HepG2 (cell line): ENCODE data around the gene GPR27. TPM values are rescaled to one million over a fixed set of nuclear protein-coding genes. Genes with fewer than 3 reads are reported as not detected.

Experiments used
- EHMT2 ChIP-seq: fragments of 200-600 bp; sonication (generic); IDR thresholded peaks from 2 replicates; pipeline ENCODE4 v1.7.0; 2017; ENCODE audit warnings: antibody characterized with exemption, low read depth, low read length, borderline replicate concordance
- GLMP ChIP-seq: sonication (generic); formaldehyde crosslinking; IDR thresholded peaks from 2 replicates; pipeline ENCODE4 v1.9.0; 2021; ENCODE audit warnings: missing genetic modification reagents, mild to moderate bottlenecking, borderline replicate concordance
- SATB2 ChIP-seq: sonication (generic); formaldehyde crosslinking; IDR thresholded peaks from 2 replicates; pipeline ENCODE4 v1.5.0; 2020; ENCODE audit warnings: missing genetic modification reagents
- ZBTB7B ChIP-seq: sonication (generic); formaldehyde crosslinking; IDR thresholded peaks from 2 replicates; pipeline ENCODE4 v1.4.0; 2020; ENCODE audit warnings: missing genetic modification reagents
- ZNF138 ChIP-seq: sonication (generic); formaldehyde crosslinking; IDR thresholded peaks from 2 replicates; pipeline ENCODE4 v1.5.0; 2020; ENCODE audit warnings: mild to moderate bottlenecking, low read depth, missing genetic modification reagents
- ZNF446 ChIP-seq: sonication (generic); formaldehyde crosslinking; IDR thresholded peaks from 2 replicates; pipeline ENCODE4 v1.5.0; 2020; ENCODE audit warnings: mild to moderate bottlenecking, missing genetic modification reagents
- ZNF687 ChIP-seq: sonication (generic); formaldehyde crosslinking; IDR thresholded peaks from 2 replicates; pipeline ENCODE4 v1.5.1; 2020; ENCODE audit warnings: mild to moderate bottlenecking, missing genetic modification reagents, moderate library complexity
- ZNF704 ChIP-seq: sonication (generic); formaldehyde crosslinking; IDR thresholded peaks from 2 replicates; pipeline ENCODE4 v1.8.1; 2023; ENCODE audit warnings: mild to moderate bottlenecking, inconsistent platforms, moderate library complexity, missing genetic modification reagents, borderline replicate concordance
- ZNF781 ChIP-seq: sonication (generic); formaldehyde crosslinking; IDR thresholded peaks from 2 replicates; pipeline ENCODE4 v1.5.1; 2020; ENCODE audit warnings: borderline replicate concordance, mild to moderate bottlenecking, missing genetic modification reagents; ENCODE audit errors: not compliant biosample characterization
- polyA plus RNA-seq, 8 experiments: library from polyadenylated mRNA; depleted of rRNA in 3 of 8; stranded (reverse) in 7 of 8; unstranded in 1 of 8; fragments of >200 nt; fragmentation: Illumina TruSeq in 4 of 8; extraction: Trizol in 4 of 8; gene quantifications; 2 replicates each; pipeline versions ENCODE4 v1.2.1 to v1.2.3, GENCODE V29; 2011 to 2016; ENCODE audit warnings: low read depth in 4 of 8, missing spikeins in 1 of 8, mixed read lengths in 1 of 8; ENCODE audit not compliant: insufficient read depth in 1 of 8
- total RNA-seq, 5 experiments: library from RNA; depleted of rRNA; stranded (reverse); fragments of >200 nt; fragmentation: Illumina TruSeq; extraction: Trizol; gene quantifications; 2 replicates each; pipeline ENCODE4 v1.2.3, GENCODE V29; 2016; ENCODE audit warnings: low read depth in 1 of 5

GPR27 gene
- total and polyA plus RNA-seq, 2 of the 13 experiments (the other 11 are each of a cell fraction or from before 2014, with no cell fraction given) = not detected

DNA sequence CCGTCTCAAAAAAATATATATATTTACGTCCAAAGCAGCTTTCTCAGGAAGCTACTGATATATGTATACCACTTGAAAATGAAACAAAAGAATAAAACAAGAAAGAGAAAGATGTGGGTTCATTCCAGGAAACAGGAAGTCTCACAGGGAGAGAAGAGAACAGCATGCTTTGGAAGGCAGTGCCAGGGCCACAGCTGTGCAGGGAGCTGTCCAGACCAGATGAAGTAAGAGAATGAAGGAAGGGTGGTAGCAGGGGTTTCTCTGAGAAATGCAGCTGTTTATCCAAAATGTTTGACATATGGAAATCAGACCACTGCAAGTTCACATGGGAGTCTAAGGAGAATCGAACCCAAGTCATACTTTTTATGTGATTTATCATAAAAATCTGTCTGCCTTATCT, 8.9 kb upstream of the GPR27 start (continued):
- no peak for TF ChIP-seq EHMT2
- TF ChIP-seq ZNF687 (CRISPR knock-in tag) = no peak
- no peak for TF ChIP-seq SATB2 (CRISPR knock-in tag)
- TF ChIP-seq ZBTB7B (CRISPR knock-in tag) = no peak
- TF ChIP-seq ZNF138 = no peak
- no peak for TF ChIP-seq ZNF781
- no peak for TF ChIP-seq ZNF704
- no peak for TF ChIP-seq GLMP (CRISPR knock-in tag)
- TF ChIP-seq ZNF446 (CRISPR knock-in tag) = no peak
